BLaER1 treated with 17β-estradiol and CSF1 and Interleukin-3, amounts not matched to agents 10 nM and 100 nM (cell line): ENCODE data around the gene PLCXD3.

Source experiments
- H3K27ac ChIP-seq, 11 experiments: shearing (Covaris generic); formaldehyde crosslinking; 2 replicates each; pipeline ENCODE4 v1.8.1; 2022
- H3K27me3 ChIP-seq, 11 experiments: shearing (Covaris generic); formaldehyde crosslinking; 2 replicates each; pipeline ENCODE4 v1.8.1; 2022
- H3K36me3 ChIP-seq, 11 experiments: shearing (Covaris generic); formaldehyde crosslinking; 2 replicates each; pipeline ENCODE4 v1.8.1; 2022
- H3K4me1 ChIP-seq, 10 experiments: shearing (Covaris generic); formaldehyde crosslinking; 2 replicates each; pipeline ENCODE4 v1.8.1; 2022
- H3K4me2 ChIP-seq, 11 experiments: shearing (Covaris generic); formaldehyde crosslinking; 2 replicates each; pipeline ENCODE4 v1.8.1; 2022
- H3K4me3 ChIP-seq, 10 experiments: shearing (Covaris generic); formaldehyde crosslinking; 2 replicates each; pipeline ENCODE4 v1.8.1; 2022
- H3K9ac ChIP-seq, 11 experiments: shearing (Covaris generic); formaldehyde crosslinking; 2 replicates each; pipeline ENCODE4 v1.8.1; 2022
- H3K9me3 ChIP-seq, 11 experiments: shearing (Covaris generic); formaldehyde crosslinking; replicated peaks in 1 of 11; 2 replicates each; pipeline ENCODE4 v1.8.1; 2022
- H4K20me1 ChIP-seq, 11 experiments: shearing (Covaris generic); formaldehyde crosslinking; 2 replicates each; pipeline ENCODE4 v1.8.1; 2022
- Cebpa-rat ChIP-seq, 11 experiments: shearing (Covaris generic); IDR thresholded peaks; 2 replicates each; pipeline ENCODE4 v1.8.1; 2022

The PLCXD3 gene

DNA sequence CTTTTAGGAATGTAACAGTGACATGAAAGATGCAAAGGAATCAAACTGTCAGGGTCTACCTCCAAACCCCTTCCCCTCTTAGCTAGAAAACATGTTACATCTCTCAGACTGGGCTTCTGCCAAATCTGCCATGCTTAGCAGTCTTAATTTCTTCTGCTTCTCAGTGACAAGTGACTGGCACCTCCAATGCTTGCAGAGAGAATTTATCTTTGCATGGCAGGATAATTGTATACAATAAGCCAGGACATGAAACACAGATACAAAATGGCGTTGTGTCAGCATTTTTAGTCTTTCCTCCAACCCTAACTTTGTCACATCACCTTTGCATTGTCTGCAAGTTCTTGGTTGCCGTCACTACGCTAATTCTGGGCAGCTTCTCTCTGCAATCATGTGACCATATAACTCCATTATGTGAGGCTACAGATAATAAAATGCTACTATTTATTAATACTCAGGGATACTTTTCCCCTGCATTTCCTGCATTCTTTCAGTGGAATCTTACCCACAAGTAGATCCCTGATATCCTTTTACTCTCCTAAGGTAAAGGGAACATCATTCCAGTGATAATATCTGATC is 89.8 kb downstream of the PLCXD3 start:
- no peaks in the 10 kb centered on the region for H3K9me3 ChIP-seq
- H3K4me2 ChIP-seq: no peak overlapping the region
- no peak overlapping the region for H3K4me3 ChIP-seq
- no peak for TF ChIP-seq Cebpa-rat (IDR thresholded peaks at IDR 0.05)
- H4K20me1 ChIP-seq: no peaks in the 10 kb centered on the region
- no peak overlapping the region for H3K9ac ChIP-seq
- H3K36me3 ChIP-seq: no peaks in the 10 kb centered on the region
- no peak overlapping the region for H3K27ac ChIP-seq
- H3K27me3 ChIP-seq: no peaks in the 10 kb centered on the region
- H3K4me1 ChIP-seq: no peaks in the 10 kb centered on the region

DNA sequence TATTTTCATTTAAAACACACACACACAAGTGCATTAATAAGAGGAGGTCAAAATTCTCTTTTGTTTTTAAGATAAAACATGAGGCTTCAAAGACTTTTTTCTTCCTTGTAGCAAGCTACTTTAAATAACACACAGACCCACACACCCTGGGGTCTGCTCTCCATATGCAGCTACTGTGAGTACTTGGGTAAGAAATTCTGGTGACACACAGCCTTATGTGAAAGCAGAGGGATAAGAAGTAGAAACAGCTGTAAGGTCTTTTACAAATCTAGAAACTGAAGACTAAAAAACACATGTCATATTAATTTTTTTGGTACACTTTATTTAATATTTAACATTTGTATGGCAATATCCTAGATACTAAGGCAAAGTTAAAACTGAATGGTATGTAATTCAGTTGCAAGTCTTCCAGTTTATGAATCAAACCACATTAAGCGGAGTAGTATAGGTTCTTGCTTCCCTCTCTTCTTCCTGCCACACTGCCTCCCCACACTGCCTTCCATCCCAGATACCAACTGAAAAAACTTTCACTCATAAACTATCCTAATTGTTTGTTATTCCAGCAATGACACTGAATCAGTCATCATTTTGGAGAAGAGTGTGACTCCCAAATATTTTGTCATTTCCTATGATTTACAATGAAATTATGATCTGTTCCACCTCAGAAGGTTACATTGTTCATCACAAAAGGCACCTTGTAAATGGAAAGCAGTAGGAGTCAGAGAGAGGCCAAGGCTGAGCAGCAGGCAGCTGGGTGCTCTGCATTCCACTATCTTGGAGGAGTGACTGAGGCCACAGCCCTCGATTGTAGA is 92.0 kb downstream of the PLCXD3 start:
- Histone ChIP-seq H3K36me3 (no peaks in the 10 kb centered on the region), H3K4me1 (no peaks in the 10 kb centered on the region), H3K27ac (no peak overlapping the region), H3K27me3 (no peaks in the 10 kb centered on the region), H4K20me1 (no peaks in the 10 kb centered on the region), H3K9me3 (no peaks in the 10 kb centered on the region), H3K4me2 (no peak overlapping the region), H3K9ac (no peak overlapping the region), H3K4me3 (no peak overlapping the region)
- TF ChIP-seq Cebpa-rat (IDR thresholded peaks at IDR 0.05): no peak

DNA sequence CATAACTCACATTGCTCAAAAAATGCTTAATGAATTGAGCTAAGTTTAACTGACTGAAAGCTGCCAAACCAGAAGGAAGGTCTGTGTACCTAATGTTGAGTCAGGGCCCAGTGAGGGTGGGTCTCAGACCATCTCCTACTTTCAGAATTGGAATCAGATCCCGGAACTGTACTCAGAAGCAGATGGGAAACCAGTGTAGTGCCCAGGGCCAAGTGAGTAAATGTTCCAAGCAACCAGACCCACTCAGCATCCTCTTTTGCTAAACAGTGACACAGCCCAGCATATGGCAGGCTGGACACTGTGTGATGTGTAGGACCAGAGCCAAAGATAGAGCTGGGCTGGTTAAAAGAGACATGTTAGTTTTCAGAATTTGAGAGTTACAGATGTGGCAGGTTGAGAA is 94.1 kb downstream of the PLCXD3 start:
- Histone ChIP-seq H3K27me3 (no peaks in the 10 kb centered on the region), H3K9me3 (no peaks in the 10 kb centered on the region), H3K27ac (no peak overlapping the region), H3K4me1 (no peaks in the 10 kb centered on the region), H4K20me1 (no peaks in the 10 kb centered on the region), H3K4me3 (no peak overlapping the region), H3K9ac (no peak overlapping the region), H3K4me2 (no peak overlapping the region), H3K36me3 (no peaks in the 10 kb centered on the region)
- no peak for TF ChIP-seq Cebpa-rat (IDR thresholded peaks at IDR 0.05)

DNA sequence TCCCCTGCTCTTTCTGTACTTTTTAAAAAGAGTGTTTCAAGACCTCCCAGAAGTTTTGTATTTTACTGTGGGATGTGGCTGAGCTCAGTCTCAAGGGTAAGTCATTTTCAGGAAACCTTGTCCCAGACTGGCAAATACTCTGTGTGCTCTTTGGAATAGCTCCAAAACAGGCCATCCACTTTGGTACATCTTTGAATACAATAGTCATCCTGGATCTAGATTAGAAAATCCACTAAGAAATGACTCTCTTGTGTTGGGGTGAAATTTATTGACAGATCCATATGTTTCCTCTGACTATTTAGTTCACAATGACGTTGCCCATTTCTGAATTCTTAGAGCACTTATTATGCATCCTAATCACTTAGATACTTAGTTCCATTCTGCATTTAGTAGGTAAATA is 95.2 kb downstream of the PLCXD3 start:
- TF ChIP-seq Cebpa-rat (IDR thresholded peaks at IDR 0.05): no peak
- Histone ChIP-seq H3K9ac (no peak overlapping the region), H3K36me3 (no peaks in the 10 kb centered on the region), H3K27ac (no peak overlapping the region), H4K20me1 (no peaks in the 10 kb centered on the region), H3K27me3 (no peaks in the 10 kb centered on the region), H3K4me2 (no peak overlapping the region), H3K4me3 (no peak overlapping the region), H3K4me1 (peaks cover 0 to 6% (median 0%) of the 10 kb centered on the region in 10 experiments; a peak in 2 of 20 replicates), H3K9me3 (no peaks in the 10 kb centered on the region)

DNA sequence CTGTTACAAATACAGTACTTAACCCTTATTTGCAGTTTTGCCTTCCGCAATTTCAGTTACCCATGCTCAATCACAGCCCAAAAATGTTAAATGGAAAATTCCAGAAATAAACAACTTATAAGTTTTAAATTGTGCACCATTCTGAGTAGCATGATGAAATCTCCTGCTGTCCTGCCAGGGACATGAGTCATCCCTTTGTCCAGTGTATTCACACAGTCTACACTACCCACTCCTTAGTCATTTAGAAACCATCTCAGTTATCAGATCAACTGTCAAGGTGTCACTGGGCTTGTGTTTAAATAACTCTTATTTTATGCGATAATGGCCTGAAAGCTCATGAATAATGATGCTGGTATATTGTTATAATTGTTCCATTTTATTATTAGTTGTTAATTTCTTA is 95.8 kb downstream of the PLCXD3 start:
- no peak overlapping the region for H3K27ac ChIP-seq
- no peaks in the 10 kb centered on the region for H3K27me3 ChIP-seq
- H3K4me3 ChIP-seq: no peak overlapping the region
- H4K20me1 ChIP-seq: no peaks in the 10 kb centered on the region
- H3K9me3 ChIP-seq: no peaks in the 10 kb centered on the region
- no peak overlapping the region for H3K9ac ChIP-seq
- H3K4me1 ChIP-seq: peaks cover 0 to 6% (median 0%) of the 10 kb centered on the region in 10 experiments; a peak in 2 of 20 replicates
- H3K4me2 ChIP-seq: no peak overlapping the region
- no peaks in the 10 kb centered on the region for H3K36me3 ChIP-seq
- no peak for TF ChIP-seq Cebpa-rat (IDR thresholded peaks at IDR 0.05)

DNA sequence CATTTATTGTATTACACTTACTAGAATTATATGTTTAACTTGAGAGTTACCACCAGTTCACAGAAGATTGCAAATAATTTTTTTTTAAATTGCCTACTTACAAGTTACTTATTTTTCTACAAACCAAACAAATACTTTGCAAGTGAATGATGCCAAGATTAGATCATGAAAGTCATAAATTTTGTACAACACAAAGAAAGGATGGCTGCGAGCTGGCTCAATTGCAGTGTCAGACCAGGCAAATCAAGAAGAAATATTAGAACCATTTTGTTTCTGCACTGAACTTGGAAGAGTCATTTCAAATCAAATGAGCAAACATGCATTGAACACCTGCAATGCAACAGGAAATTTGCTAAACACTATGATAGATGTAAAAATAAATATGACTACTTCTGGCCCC is 97.3 kb downstream of the PLCXD3 start:
- H3K4me2 ChIP-seq: no peak overlapping the region
- no peaks in the 10 kb centered on the region for H3K9me3 ChIP-seq
- no peaks in the 10 kb centered on the region for H3K27me3 ChIP-seq
- no peak overlapping the region for H3K27ac ChIP-seq
- peaks cover 0 to 6% (median 0%) of the 10 kb centered on the region in 10 experiments; a peak in 2 of 20 replicates for H3K4me1 ChIP-seq
- no peak for TF ChIP-seq Cebpa-rat (IDR thresholded peaks at IDR 0.05)
- H4K20me1 ChIP-seq: no peaks in the 10 kb centered on the region
- no peak overlapping the region for H3K4me3 ChIP-seq
- no peaks in the 10 kb centered on the region for H3K36me3 ChIP-seq
- no peak overlapping the region for H3K9ac ChIP-seq

DNA sequence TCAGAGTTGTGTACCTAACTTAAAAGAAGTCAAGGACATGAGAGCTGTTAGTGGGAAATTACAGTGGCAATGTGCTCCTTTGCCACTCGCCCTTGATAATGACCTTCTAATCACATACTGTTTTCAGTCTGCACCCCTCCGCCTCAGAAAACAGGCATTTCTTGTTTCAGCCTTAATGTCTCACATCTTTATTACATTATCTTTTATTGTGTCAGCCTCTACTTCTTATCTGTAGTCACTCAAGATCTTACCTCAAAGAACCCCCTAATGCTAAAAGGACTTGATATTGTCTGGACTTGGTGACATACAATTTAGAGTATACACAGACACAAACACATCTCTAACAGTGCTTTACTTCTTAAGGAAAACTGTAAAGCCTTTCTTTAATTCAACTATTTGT is 97.9 kb downstream of the PLCXD3 start:
- Histone ChIP-seq H3K9me3 (no peaks in the 10 kb centered on the region), H3K36me3 (no peaks in the 10 kb centered on the region), H3K4me1 (peaks cover 0 to 6% (median 0%) of the 10 kb centered on the region in 10 experiments; a peak in 2 of 20 replicates), H3K4me2 (no peak overlapping the region), H3K27me3 (no peaks in the 10 kb centered on the region), H3K9ac (no peak overlapping the region), H3K4me3 (no peak overlapping the region), H4K20me1 (no peaks in the 10 kb centered on the region), H3K27ac (no peak overlapping the region)
- TF ChIP-seq Cebpa-rat (IDR thresholded peaks at IDR 0.05): no peak

DNA sequence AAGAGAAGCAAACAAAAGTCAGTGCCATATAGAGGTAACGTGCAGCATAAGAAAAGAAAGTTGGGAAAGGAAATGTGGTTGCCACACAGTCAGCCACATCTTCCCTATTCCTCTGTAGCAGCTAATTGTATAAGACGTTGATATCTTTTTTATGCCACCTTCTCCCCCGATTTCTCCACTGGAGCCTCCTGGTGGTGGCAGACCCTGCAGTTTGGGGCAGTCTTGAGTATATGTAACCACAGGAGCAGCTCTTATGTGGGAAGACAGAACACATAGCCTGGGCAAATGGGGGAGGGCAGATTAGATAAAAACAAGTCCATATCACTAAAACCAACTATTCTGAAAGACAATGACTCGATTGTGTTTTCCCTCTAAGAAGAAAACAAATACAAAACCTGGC is 99.7 kb downstream of the PLCXD3 start:
- Histone ChIP-seq H4K20me1 (no peaks in the 10 kb centered on the region), H3K27me3 (no peaks in the 10 kb centered on the region), H3K4me2 (peak overlapping the region in 3 of 11 experiments; percentile 5 to 24 (median 14); a peak in 1 of 22 replicates), H3K4me3 (no peak overlapping the region), H3K9me3 (no peaks in the 10 kb centered on the region), H3K36me3 (no peaks in the 10 kb centered on the region), H3K9ac (no peak overlapping the region), H3K4me1 (peaks cover 0 to 6% (median 0%) of the 10 kb centered on the region in 10 experiments; a peak in 2 of 20 replicates), H3K27ac (no peak overlapping the region)
- TF ChIP-seq Cebpa-rat (IDR thresholded peaks at IDR 0.05): no peak

DNA sequence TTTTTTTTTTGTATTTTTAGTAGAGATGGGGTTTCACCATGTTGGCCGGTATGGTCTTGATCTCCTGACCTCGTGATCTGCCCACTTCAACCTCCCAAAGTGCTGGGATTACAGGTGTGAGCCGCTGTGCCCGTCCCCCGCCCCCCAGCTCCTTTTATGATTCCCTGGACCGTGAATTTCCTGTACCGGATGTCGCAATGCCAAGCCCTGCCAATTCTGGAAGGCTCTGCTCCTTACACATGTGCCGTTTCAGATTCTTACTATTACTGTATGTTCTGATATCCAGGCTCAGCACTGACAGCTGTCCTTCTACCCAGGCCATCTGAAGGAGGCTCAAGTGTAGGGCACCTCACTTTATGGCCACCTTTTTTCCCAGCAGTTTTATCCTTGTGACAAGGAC is 100.1 kb downstream of the PLCXD3 start:
- peak overlapping the region in 3 of 11 experiments; percentile 5 to 24 (median 14); a peak in 1 of 22 replicates for H3K4me2 ChIP-seq
- no peak overlapping the region for H3K4me3 ChIP-seq
- H3K36me3 ChIP-seq: no peaks in the 10 kb centered on the region
- no peak overlapping the region for H3K9ac ChIP-seq
- H3K4me1 ChIP-seq: peaks cover 0 to 6% (median 0%) of the 10 kb centered on the region in 10 experiments; a peak in 2 of 20 replicates
- no peaks in the 10 kb centered on the region for H3K9me3 ChIP-seq
- no peaks in the 10 kb centered on the region for H4K20me1 ChIP-seq
- TF ChIP-seq Cebpa-rat (IDR thresholded peaks at IDR 0.05): 0 out of 22 replicates have a peak, but pooled peaks of 2 of the 11 experiments have one; percentile 8 to 9
- no peak overlapping the region for H3K27ac ChIP-seq
- no peaks in the 10 kb centered on the region for H3K27me3 ChIP-seq
